ENCODE measurements around the gene TNK2.
"Not testable (repeated sequence)": the region's sequence is repeated elsewhere in the genome, so short reads cannot be mapped to it uniquely, and the experiment has no call there.

The TNK2 gene

GRCh38 chr3:195883160-195883559, 25.2 kb downstream of the TNK2 start:
- no peak for DNase-seq

DNA sequence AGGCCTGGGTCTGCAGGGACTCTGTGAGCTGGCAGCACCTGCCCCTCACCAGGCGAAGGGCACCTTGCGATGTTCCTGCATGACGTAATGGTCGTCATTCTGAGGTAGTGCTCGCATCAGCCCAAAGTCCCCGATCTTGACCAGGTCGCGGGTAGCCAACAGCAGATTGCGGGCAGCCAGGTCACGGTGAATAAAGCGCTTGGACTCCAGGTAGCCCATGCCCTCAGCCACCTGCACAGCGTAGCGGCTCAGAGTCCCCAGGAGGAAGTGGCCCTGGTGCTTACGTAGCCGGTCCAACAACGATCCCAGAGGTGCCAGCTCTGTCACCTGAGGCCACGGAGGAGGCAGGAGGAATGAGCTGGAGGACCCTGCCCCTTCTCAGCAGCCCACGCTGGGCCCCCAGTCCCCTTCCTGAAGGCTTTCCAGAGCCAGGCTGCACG, 26.3 kb downstream of the TNK2 start:
- no peak for DNase-seq

DNA sequence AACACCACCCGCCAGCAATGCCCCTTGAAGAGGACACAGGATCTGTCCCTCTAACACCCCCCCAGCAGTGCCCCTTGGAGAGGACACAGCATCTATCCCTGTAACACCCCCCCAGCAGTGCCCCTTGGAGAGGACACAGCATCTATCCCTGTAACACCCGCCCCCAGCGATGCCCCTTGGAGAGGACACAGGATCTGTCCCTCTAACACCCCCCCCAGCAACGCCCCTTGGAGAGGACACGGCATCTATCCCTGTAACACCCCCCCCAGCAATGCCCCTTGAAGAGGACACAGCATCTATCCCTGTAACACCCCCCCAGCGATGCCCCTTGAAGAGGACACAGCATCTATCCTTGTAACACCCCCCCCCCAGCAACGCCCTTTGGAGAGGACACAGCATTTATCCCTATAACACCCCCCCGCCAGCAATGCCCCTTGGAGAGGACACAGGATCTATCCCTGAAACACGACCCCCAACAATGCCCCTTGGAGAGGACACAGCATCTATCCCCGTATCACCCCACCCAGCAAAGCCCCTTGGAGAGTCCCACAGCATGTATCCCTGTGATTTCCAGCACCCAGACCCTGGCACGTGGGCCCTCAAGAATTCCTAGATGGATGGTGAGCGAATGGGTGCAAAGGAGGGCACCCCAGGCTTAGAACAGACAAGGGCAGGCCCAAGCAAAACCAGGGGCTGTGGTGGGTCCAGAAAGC, 26.9 kb downstream of the TNK2 start:
- no peak for DNase-seq

GRCh38 chr3:195880037-195880431, 28.3 kb downstream of the TNK2 start:
- DNase-seq = no peak

- DNase-seq = no peak
Measured at GRCh38 chr3:195879416-195880036, 28.8 kb downstream of the TNK2 start.

GRCh38 chr3:195878424-195879274, 29.7 kb downstream of the TNK2 start:
- DNase-seq = no peak

DNA sequence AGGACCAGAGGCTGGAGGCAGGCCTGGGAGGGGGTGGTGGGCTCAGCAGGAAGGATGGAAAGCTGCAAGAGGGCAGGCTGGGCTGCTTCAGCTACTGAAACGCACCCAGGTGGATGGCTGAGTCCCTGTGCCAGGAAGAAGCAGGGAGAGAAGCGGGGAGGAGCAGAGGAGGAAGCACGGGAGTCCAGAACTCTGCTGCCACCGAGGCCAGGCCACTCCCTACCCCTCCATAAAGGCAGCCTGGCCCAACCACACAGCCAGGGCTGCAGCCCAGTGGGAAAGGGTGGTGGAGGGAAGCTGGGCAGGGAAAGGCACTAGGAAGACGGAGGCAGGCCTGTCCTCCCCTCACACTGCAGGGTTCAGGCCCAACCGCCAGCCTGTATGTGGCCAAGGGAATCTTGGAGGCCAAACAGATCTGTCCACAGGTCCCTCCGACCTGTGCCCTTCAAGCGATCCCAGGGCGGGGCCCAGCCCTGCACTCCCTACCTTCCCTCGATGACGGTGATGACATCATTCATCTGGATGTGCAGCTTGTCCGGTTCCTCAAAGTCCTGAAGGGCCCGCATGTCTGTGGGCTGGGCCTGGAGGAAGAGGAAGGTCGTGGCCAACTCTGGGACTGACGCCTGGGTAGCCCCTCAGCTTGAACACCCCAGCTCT, 30.5 kb downstream of the TNK2 start:
- DNase-seq = no peak

DNA sequence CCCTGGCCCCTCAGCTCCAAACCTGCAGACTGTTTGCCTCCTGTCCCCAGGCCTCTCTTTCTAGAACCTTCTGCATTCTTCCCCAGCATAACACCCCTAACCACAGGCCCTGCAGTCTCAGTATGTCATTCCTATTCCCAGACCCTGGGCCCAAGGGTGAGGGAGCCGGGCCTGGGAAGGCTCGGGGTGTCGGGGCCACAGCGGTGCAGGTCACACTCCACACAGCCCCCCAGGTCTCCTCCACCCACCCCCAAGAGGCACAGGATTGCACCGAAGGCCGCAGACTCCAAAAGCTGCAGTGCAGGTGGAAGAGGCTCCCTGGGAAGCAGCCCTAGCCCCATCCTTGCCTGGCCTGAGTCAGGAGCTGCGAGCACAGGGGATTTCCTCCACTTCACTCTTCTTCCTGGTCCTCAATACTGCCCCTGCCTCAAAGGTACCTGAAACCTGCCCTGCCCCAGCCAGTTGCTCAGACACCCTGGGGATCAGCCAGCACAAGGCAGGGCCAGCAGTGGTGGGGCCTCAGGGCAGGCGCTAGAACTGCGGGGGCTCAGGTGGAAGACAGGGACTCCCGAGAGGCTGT, 31.1 kb downstream of the TNK2 start:
- no peak for DNase-seq

- no peak for DNase-seq
Measured at GRCh38 chr3:195876297-195877064, 31.9 kb downstream of the TNK2 start.

GRCh38 chr3:195875482-195876236, 32.7 kb downstream of the TNK2 start:
- DNase-seq = no peak

DNA sequence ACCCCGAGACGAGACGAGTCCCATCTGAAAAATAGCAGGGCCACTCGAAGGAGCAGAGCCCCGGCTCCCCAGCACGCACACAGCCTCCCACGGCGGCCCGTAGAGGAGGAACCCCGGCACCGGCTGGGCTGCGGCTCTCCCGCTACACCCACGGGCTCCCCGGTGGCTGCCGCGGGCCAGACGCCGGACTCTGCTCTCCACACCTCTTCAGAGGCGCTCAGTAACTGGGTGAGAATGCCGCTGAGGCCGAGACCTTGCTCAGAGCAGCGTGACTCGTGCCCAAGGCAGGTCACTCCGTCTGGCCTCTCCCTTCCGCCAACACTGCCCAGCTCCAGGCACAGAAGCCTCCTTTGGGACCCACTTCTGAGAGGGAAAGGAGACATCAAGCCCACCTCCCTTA, 34.4 kb downstream of the TNK2 start:
- DNase-seq = no peak

- DNase-seq = no peak
Measured at GRCh38 chr3:195873281-195873887, 35.0 kb downstream of the TNK2 start.

GRCh38 chr3:195872800-195873199, 35.6 kb downstream of the TNK2 start:
- DNase-seq = no peak

DNA sequence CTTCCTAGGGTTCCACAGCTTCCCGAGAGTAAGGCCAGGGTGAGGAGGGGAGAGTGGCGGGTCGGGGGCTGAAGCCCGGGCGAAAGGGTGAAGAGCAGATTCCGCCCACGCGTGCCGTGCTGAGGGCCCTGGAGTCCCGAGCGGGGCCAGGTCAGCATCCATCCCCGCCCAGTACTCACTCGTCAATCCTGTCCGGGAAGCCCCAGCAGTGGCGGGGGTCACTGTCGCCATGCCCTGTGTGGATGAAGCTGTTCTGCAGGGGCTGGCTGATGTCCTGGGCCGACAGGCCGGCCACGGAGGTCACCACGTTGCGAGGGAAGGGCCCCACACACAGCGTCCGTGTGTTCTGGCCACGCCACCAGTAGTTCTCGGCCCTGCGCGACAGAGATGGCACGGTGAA, 36.3 kb downstream of the TNK2 start:
- DNase-seq = no peak

GRCh38 chr3:195871686-195872085, 36.7 kb downstream of the TNK2 start:
- DNase-seq = not testable (repeated sequence)

DNA sequence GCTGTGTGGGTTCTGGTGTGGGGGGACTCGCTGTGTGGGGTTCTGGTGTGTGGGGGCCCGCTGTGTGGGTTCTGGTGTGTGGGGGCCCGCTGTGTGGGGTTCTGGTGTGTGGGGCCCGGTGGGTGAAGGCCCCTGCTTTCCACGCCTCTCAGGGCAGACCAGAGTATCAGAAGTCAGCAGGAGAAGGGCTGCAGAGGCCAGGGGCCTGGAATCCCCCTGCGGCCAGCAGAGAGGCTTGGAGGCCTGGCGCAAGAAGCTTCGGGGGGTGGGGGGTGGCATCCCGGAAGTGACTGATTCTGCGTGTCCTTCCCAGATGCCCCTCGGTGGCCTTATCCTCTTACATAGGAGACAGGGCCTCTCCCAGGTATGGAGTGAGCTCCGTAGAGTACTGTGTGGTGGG, 37.4 kb downstream of the TNK2 start:
- no peak for DNase-seq

DNA sequence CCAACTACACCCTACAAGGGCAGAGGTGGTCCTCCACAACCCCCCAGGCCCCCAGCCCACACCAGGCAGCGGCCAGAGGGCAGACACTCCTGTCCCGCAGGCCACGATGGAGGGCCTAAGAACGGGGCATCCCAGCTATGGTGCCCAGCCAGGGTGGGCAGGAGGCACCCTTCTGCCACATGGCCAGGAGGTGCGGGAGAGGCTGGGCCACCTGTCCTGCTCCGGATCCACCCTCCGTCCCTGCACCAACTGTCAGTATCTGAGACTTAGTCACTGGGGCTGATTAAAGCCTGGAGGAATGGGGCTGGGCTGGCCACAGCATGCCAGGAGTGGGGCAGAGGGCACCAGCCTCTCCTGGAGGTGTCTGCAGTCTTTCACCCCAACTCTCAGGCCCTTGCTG, 37.9 kb downstream of the TNK2 start:
- DNase-seq = no peak

DNA sequence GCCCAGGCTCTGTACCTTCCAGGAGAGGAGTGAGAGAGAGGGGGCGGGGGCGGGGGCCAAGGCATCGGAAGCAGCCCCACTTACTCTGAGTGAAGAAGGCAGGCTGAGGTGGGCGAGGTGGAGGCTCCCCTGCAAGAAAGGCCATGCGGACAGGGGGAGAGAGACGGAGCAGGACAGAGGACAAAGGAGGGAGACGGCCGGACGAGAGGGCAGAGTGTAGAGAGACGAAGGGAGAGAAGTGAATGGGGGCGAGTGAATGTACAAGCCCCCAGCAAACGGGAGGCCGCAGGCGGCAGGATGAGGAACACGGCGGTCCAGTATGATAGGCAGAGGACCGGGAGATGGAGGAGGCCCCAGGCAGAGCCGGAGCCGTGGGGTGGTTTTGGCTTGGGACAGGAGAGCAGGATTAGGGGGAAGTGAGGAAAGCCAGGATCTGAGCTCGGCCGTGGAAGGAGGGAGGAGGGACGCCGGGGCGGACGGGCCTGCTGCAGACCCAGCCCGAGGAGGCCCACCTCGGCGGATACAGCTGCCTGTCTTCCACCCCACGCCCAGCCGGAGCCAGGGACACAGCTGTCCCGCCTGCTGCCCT, 38.8 kb downstream of the TNK2 start:
- no peak for DNase-seq

DNA sequence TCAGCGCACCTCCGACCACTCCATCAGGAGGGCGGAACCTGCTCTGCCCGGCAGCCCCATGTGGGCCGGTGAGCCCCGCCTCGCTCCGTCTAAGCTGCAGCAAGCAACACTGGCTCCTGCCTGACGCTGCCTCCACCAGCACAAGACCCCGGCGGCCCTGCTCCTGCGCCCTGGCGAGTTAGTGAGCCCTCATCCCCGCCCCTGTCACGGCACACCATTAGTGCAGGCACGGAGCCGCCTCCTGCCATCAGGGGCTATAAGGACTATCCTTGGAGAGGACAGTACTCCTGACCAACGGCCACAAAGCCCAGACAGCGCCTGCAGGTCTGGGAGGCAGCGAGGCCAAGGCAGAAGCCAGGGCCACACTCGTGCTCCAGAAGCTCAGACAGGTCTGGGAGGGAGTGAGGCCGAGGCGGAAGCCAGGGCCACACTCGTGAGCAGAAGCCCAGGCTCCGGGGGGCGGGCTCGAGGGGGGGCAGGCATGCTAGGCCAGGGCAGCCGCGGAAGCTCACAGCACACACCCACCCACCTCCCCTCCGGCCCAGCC, 39.4 kb downstream of the TNK2 start:
- no peak for DNase-seq

DNA sequence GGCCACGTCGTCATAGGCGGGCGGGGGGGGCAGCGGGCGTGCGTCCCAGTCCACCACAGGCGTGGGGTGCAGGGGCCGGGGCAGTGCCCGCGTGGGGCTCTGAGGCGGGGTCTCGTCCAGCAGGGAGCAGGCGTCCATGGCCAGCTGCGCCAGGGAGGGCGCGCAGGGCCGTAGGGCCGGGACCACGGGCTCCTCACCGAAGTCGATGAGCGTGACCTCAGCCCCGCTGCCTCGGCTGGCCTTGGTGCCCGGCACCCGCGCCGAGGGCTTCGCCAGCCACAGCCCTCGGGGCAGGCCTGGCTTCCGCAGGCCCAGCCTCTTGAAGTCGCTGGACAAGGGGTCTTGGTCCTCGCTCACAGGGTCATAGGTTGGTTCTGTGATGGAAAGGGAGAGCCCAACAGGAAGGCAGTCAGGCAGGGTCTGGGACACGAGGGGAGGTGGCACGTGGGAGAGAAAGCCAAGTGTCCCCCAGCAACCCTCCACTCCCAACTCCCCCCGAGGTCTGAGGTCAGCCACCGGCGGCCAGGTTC, 40.0 kb downstream of the TNK2 start:
- DNase-seq = no peak

Data from retina (tissue), 1 donor.